DOHH2 (cell line): Measurements from ENCODE around the gene LRRC52.

ENCODE experiments used
- H3F3A ChIP-seq: fragments of 200-600 bp; sonication (generic), shearing (Covaris generic); 2 replicates; pipeline ENCODE4 v1.6.0; 2016; ENCODE audit warnings: antibody characterized with exemption, mild to moderate bottlenecking; ENCODE audit not compliant: control insufficient read depth, insufficient read depth
- H3K27ac ChIP-seq: fragments of 200-600 bp; sonication (generic); 2 replicates; pipeline ENCODE4 v1.5.1; 2014; ENCODE audit warnings: low read depth, mild to moderate bottlenecking, low read length, moderate library complexity
- H3K27me3 ChIP-seq: fragments of 200-600 bp; sonication (generic); 2 replicates; pipeline ENCODE4 v1.6.1; 2014; ENCODE audit warnings: mild to moderate bottlenecking, low read length, mixed read lengths; ENCODE audit not compliant: control insufficient read depth
- H3K36me3 ChIP-seq: fragments of 200-600 bp; sonication (generic); 2 replicates; pipeline ENCODE4 v1.6.1; 2014; ENCODE audit warnings: mild to moderate bottlenecking, low read length, moderate library complexity, mixed read lengths; ENCODE audit not compliant: control insufficient read depth
- H3K4me1 ChIP-seq: fragments of 200-600 bp; sonication (generic); 2 replicates; pipeline ENCODE4 v1.6.1; 2014; ENCODE audit warnings: mild to moderate bottlenecking, low read length, mixed read lengths; ENCODE audit not compliant: control insufficient read depth
- H3K4me2 ChIP-seq: fragments of 200-600 bp; sonication (generic); 2 replicates; pipeline ENCODE4 v1.6.0; 2014; ENCODE audit warnings: mild to moderate bottlenecking, low read length, moderate library complexity
- H3K4me3 ChIP-seq: fragments of 200-600 bp; sonication (generic); 2 replicates; pipeline ENCODE4 v1.5.1; 2014; ENCODE audit warnings: mild to moderate bottlenecking, low read length, mixed read lengths
- H3K79me2 ChIP-seq: fragments of 200-600 bp; sonication (generic); 2 replicates; pipeline ENCODE4 v1.6.1; 2014; ENCODE audit warnings: mild to moderate bottlenecking, low read length, mixed read lengths; ENCODE audit not compliant: control insufficient read depth
- H3K9me2 ChIP-seq: fragments of 200-600 bp; sonication (generic); replicated peaks from 2 replicates; pipeline ENCODE4 v1.6.1; 2014; ENCODE audit warnings: mild to moderate bottlenecking, low read length, mixed read lengths; ENCODE audit not compliant: control insufficient read depth
- H3K9me3 ChIP-seq: fragments of 200-600 bp; sonication (generic); 2 replicates; pipeline ENCODE4 v1.6.1; 2014; ENCODE audit warnings: antibody characterized with exemption, low read length, mixed read lengths; ENCODE audit not compliant: control insufficient read depth, insufficient read depth
- H4K20me1 ChIP-seq: fragments of 200-600 bp; sonication (generic); 2 replicates; pipeline ENCODE4 v1.6.0; 2014; ENCODE audit warnings: low read depth, mild to moderate bottlenecking, antibody characterized with exemption, low read length, moderate library complexity; ENCODE audit not compliant: control insufficient read depth, insufficient read depth
- CTCF ChIP-seq: fragments of 200-600 bp; sonication (generic); IDR thresholded peaks from one replicate; pipeline ENCODE4 v1.5.1; 2014; ENCODE audit warnings: antibody characterized with exemption, mild to moderate bottlenecking, low read depth, low read length; ENCODE audit not compliant: poor library complexity, severe bottlenecking
- EZH2phosphoT487 ChIP-seq: fragments of 200-600 bp; sonication (generic); IDR thresholded peaks from 2 replicates; pipeline ENCODE4 v1.6.1; 2017; ENCODE audit warnings: borderline replicate concordance, mild to moderate bottlenecking, antibody characterized with exemption, low read length, moderate library complexity, mixed read lengths

Gene LRRC52

GRCh38 chr1:165525708-165526107, 18.1 kb upstream of the LRRC52 start:
- no peaks in the 10 kb centered on the region for H3K4me1 ChIP-seq
- H3F3A ChIP-seq, result no peaks in the 10 kb centered on the region
- H3K9me3 ChIP-seq, result no peaks in the 10 kb centered on the region
- no peak overlapping the region for H3K4me2 ChIP-seq
- H3K4me3 ChIP-seq, result no peak overlapping the region
- H3K27ac ChIP-seq, result no peak overlapping the region
- TF ChIP-seq EZH2phosphoT487, result no peak
- TF ChIP-seq CTCF, result no peak
- H3K36me3 ChIP-seq, result no peaks in the 10 kb centered on the region
- H3K79me2 ChIP-seq, result no peaks in the 10 kb centered on the region
- H4K20me1 ChIP-seq, result no peaks in the 10 kb centered on the region
- no peaks in the 10 kb centered on the region for H3K27me3 ChIP-seq
- no peaks in the 10 kb centered on the region for H3K9me2 ChIP-seq

- H3K36me3 ChIP-seq, result no peaks in the 10 kb centered on the region
- no peaks in the 10 kb centered on the region for H3K9me3 ChIP-seq
- no peak overlapping the region for H3K4me2 ChIP-seq
- H3K4me3 ChIP-seq, result no peak overlapping the region
- H4K20me1 ChIP-seq, result no peaks in the 10 kb centered on the region
- no peak overlapping the region for H3K27ac ChIP-seq
- TF ChIP-seq CTCF (no peak), EZH2phosphoT487 (no peak)
- H3K4me1 ChIP-seq, result no peaks in the 10 kb centered on the region
- H3K79me2 ChIP-seq, result no peaks in the 10 kb centered on the region
- H3K27me3 ChIP-seq, result no peaks in the 10 kb centered on the region
- no peaks in the 10 kb centered on the region for H3F3A ChIP-seq
- no peaks in the 10 kb centered on the region for H3K9me2 ChIP-seq
These were observed 16.4 kb upstream of the LRRC52 start for GRCh38 chr1:165527251-165528007.

- Histone ChIP-seq H3K79me2 (no peaks in the 10 kb centered on the region), H3K4me1 (no peaks in the 10 kb centered on the region), H3K36me3 (no peaks in the 10 kb centered on the region), H3K9me2 (no peaks in the 10 kb centered on the region), H3K27ac (no peak overlapping the region), H3K9me3 (no peaks in the 10 kb centered on the region), H3K4me3 (no peak overlapping the region), H3K4me2 (no peak overlapping the region), H3F3A (no peaks in the 10 kb centered on the region), H4K20me1 (no peaks in the 10 kb centered on the region), H3K27me3 (no peaks in the 10 kb centered on the region; the same call in 1 of the 2 replicates)
- TF ChIP-seq EZH2phosphoT487 (no peak), CTCF (no peak)
These were observed 12.8 kb upstream of the LRRC52 start for GRCh38 chr1:165531021-165531420.
